Transverse colon (tissue), 4 donors: Measurements from ENCODE around the gene ANP32A. TPM values are rescaled to one million over a fixed set of nuclear protein-coding genes. Genes with fewer than 3 reads are reported as not detected.

Experiments
- DNase-seq: peaks from one replicate; pipeline ENCODE4 v3.0.0-alpha.2; 2019
- H3K27ac ChIP-seq, 4 donors: fragments of 200-600 bp; sonication (generic); 2 replicates each; pipeline ENCODE4 v1.5.1; 2016 to 2018; ENCODE audit warnings: inconsistent platforms in 4 of 4
- H3K27me3 ChIP-seq: fragments of 200-600 bp; sonication (generic); 2 replicates; pipeline ENCODE4 v1.5.1; 2017; ENCODE audit warnings: inconsistent platforms
- H3K36me3 ChIP-seq, 4 donors: fragments of 200-600 bp; sonication (generic); 2 replicates each; pipeline ENCODE4 v1.5.1; 2017 to 2019; ENCODE audit warnings: inconsistent platforms in 4 of 4
- H3K4me1 ChIP-seq, 4 donors: fragments of 200-600 bp; sonication (generic); 2 replicates each; pipeline ENCODE4 v1.5.1; 2017 to 2020; ENCODE audit warnings: inconsistent platforms in 4 of 4
- H3K4me3 ChIP-seq, 4 donors: fragments of 200-600 bp; sonication (generic); 1 replicate in 1 of 4; 2 replicates in 3 of 4; pipeline versions ENCODE4 v1.5.1 to v1.6.1; 2017 to 2019; ENCODE audit warnings: inconsistent platforms in 4 of 4
- H3K9me3 ChIP-seq, 2 donors: fragments of 200-600 bp; sonication (generic); 2 replicates each; pipeline ENCODE4 v1.5.1; 2017 to 2019; ENCODE audit warnings: inconsistent platforms in 2 of 2
- EP300 ChIP-seq: sonication (generic); formaldehyde crosslinking; IDR thresholded peaks from one replicate; pipeline ENCODE4 v1.6.1; 2017; ENCODE audit warnings: antibody characterized with exemption, low read depth
- POLR2A ChIP-seq: fragments of 450-650 bp; IDR thresholded peaks from one replicate; pipeline ENCODE4 v1.6.1; 2016; ENCODE audit warnings: antibody characterized with exemption, mild to moderate bottlenecking, moderate library complexity
- POLR2AphosphoS5 ChIP-seq, 3 donors: sonication (generic); formaldehyde crosslinking; IDR thresholded peaks; one replicate each; pipeline ENCODE4 v1.6.1; 2016; ENCODE audit warnings: antibody characterized with exemption in 3 of 3
- WGBS, 2 donors: methylation state at CpG; one replicate each; pipeline ENCODE4 v1.1.5; 2018; ENCODE audit warnings: low coverage in 1 of 2; 5-methylcytosine and 5-hydroxymethylcytosine counted together
- in situ Hi-C, 4 donors: fragments of 200-750 bp; cut with MboI; loops; one replicate each; pipeline versions ENCODE4 v1.15.0 to v1.15.1; 2017; ENCODE audit warnings: low sequenced_read_pairs in 3 of 4, low pct_ligation_motif_present in 1 of 4, low pct_unique_long_range_greater_than_20kb in 1 of 4
- intact Hi-C: fragments of 100-400 bp; cut with DNase I; formaldehyde crosslinking; loops from one replicate; pipeline ENCODE4 v1.15.1; 2023; ENCODE audit warnings: low total_unique reads
- total RNA-seq, 4 donors: library from RNA; depleted of rRNA; stranded (reverse); fragments of >200 nt; gene quantifications; one replicate each; pipeline ENCODE4 v1.1.0, GENCODE V29; 2016
- TF ChIP-seq, protein P1 (sequence below), 5 experiments: fragments of 200-600 bp in 3 of 5; fragments of 450-650 bp in 2 of 5; sonication (generic) in 3 of 5; IDR thresholded peaks; 1 replicate in 2 of 5; 2 replicates in 3 of 5; pipeline ENCODE4 v1.5.1; 2016 to 2017; ENCODE audit warnings: antibody characterized with exemption in 5 of 5, inconsistent platforms in 3 of 5, mild to moderate bottlenecking in 2 of 5, moderate library complexity in 1 of 5

Gene ANP32A
- total RNA-seq, 4 donors from 2014 or later = 23.9 to 92.7 (median 69.4) TPM

DNA sequence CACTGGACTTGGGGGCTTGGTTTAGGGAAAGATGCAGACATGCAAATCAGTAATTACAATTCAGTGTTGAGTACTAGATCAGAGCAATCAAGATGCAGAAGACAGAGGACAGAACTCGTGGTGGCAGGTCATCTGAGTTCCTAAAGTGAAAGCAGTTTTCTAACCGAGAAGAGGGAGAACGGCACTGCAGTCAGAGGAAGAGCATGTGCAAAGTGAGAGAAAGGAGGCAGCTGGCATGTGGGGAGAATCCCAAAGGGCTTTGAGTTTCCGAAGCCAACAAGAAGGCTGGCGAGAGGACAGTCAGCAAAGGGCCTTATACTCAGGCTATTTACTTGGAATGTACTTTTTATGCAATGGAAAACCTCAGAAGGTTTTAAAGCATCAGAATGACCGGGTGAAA, 87.0 kb downstream of the ANP32A start:
- in situ Hi-C loops (loop anchor here in 3 of 4 donors (5.0 to 10.0 kb wide), 2 partner anchors 141 to 144 kb away; no protein-coding TSS in a partner anchor), intact Hi-C loops (loop anchor here (10.0 kb wide), 1 partner anchor 141 kb away; no protein-coding TSS in a partner anchor)
- Histone ChIP-seq H3K27ac (no peak overlapping the region), H3K4me1 (peaks cover 0 to 18% (median 9%) of the 10 kb centered on the region in 4 donors), H3K27me3 (no peaks in the 10 kb centered on the region), H3K36me3 (no peaks in the 10 kb centered on the region), H3K4me3 (no peak overlapping the region), H3K9me3 (no peaks in the 10 kb centered on the region)
- no peak for TF ChIP-seq POLR2AphosphoS5 (IDR thresholded peaks at IDR 0.05)
- TF ChIP-seq EP300 = no peak
- no peak for TF ChIP-seq POLR2A
- TF ChIP-seq, protein P1, sequence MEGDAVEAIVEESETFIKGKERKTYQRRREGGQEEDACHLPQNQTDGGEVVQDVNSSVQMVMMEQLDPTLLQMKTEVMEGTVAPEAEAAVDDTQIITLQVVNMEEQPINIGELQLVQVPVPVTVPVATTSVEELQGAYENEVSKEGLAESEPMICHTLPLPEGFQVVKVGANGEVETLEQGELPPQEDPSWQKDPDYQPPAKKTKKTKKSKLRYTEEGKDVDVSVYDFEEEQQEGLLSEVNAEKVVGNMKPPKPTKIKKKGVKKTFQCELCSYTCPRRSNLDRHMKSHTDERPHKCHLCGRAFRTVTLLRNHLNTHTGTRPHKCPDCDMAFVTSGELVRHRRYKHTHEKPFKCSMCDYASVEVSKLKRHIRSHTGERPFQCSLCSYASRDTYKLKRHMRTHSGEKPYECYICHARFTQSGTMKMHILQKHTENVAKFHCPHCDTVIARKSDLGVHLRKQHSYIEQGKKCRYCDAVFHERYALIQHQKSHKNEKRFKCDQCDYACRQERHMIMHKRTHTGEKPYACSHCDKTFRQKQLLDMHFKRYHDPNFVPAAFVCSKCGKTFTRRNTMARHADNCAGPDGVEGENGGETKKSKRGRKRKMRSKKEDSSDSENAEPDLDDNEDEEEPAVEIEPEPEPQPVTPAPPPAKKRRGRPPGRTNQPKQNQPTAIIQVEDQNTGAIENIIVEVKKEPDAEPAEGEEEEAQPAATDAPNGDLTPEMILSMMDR (IDR thresholded peaks at IDR 0.05) = no peak
- WGBS, 2 donors = 28 to 37% methylated on average over 6 of the region's 6 CpGs
- no peak for DNase-seq

DNA sequence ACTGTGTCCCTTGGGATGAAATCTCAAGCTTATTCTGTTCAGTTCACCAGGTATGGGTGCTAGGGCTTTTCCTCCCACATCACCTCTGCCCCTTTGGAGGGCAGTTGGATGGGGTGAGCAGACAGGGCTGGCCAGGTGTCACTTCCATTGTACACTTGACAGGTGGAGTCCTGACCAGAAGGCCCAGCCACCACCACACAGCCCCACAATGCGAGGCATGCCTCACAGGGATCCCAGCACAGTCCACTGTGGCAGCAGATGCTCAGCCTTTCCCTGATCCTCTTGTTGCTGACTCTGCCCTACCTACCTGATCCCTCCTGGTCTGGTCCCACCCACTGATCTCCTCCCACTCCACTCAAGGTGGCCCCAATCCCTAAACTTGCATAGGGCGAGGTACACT, 88.2 kb downstream of the ANP32A start:
- in situ Hi-C loops (loop anchor here in 3 of 4 donors (5.0 to 10.0 kb wide), 2 partner anchors 142 to 145 kb away; no protein-coding TSS in a partner anchor), intact Hi-C loops (loop anchor here (10.0 kb wide), 1 partner anchor 142 kb away; no protein-coding TSS in a partner anchor)
- 80 to 98% methylated on average over 1 to 2 of the region's 2 CpGs for WGBS, 2 donors
- Histone ChIP-seq H3K4me1 (peaks cover 0 to 18% (median 9%) of the 10 kb centered on the region in 4 donors), H3K27me3 (no peaks in the 10 kb centered on the region), H3K4me3 (no peak overlapping the region), H3K9me3 (no peaks in the 10 kb centered on the region), H3K27ac (no peak overlapping the region), H3K36me3 (no peaks in the 10 kb centered on the region)
- TF ChIP-seq POLR2AphosphoS5 (IDR thresholded peaks at IDR 0.05) = no peak
- TF ChIP-seq, protein P1 (IDR thresholded peaks at IDR 0.05) = no peak
- TF ChIP-seq EP300 = no peak
- no peak for TF ChIP-seq POLR2A
- DNase-seq = no peak

DNA sequence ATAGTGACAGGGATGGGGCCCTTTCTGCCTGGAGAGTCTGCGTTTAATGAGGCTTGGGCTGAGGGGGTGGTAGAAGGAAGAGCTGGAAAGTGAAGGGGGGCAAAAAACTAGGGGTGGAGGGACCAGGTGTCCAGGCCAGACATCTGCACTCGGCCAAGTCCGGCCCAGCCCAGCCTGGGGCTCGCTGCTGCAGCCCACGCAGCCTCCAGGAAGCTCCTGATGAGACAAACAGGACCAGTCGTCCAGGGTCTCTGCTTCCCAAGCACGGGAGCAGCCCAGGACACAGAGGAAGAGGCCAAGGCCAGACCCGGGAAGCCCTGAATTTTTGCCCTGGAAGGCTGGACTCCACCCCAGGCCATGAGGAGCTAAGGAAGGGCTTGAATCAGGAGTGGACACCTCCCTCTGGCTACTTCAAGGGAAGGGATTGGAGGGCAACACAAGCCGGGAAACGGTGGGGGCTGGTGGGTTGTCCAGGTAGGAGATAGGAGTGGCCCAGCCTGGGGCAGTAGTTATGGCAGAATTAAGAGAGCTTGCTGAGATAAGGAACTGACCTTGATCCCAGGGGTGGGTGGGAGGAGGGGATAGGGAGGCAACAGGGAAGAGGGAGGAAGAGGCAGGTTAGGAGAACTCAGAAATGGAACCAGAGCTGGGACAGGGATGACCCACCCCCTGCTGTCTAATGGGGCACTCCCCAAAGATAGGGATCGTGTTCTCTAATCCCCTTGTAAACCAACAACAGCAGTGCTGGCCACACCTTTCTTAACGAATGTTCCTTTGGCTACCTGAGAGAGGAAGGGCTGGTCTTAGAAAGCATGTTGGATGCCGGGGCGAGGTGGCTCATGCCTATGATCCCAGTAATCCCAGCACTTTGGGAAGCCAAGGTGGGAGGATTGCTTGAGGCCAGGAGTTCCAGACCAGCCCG, 89.5 kb downstream of the ANP32A start:
- H3K27me3 ChIP-seq = no peaks in the 10 kb centered on the region
- no peaks in the 10 kb centered on the region for H3K9me3 ChIP-seq
- in situ Hi-C loops (loop anchor here in 3 of 4 donors (5.0 to 10.0 kb wide), 2 partner anchors 144 to 146 kb away; no protein-coding TSS in a partner anchor), intact Hi-C loops (loop anchor here (10.0 kb wide), 1 partner anchor 144 kb away; no protein-coding TSS in a partner anchor)
- WGBS, 2 donors = 44 to 50% methylated on average over 5 to 15 of the region's 15 CpGs
- TF ChIP-seq POLR2AphosphoS5 (IDR thresholded peaks at IDR 0.05) = no peak
- TF ChIP-seq, protein P1 (IDR thresholded peaks at IDR 0.05) = no peak
- no peak for TF ChIP-seq EP300
- no peak for TF ChIP-seq POLR2A
- DNase-seq = peak; percentile 17
- peak overlapping the region in 2 of 4 donors; percentile 22 to 55 for H3K27ac ChIP-seq
- H3K4me1 ChIP-seq = peaks cover 0 to 18% (median 9%) of the 10 kb centered on the region in 4 donors
- no peaks in the 10 kb centered on the region for H3K36me3 ChIP-seq
- H3K4me3 ChIP-seq = no peak overlapping the region

DNA sequence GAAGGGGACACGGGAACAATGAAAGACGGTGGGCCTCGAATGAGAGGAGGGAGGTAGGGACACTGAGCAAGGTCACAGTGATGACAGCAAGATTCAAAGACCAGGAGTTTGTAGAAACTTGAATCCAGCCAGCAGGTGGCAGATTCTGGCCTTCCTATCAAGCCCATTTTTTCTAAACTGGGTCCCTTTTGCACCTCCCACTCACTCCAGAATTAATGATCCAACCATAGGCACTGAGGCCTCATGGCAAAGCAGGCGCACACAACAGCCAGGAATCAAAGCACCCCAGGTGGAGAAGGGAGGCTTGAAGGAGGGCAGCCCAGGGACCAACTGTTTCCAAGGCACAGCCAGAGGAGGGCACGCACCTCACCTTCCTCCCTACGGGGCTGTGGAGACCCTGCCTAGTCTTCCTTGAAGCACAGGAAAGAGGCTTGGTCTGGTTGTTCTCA, 90.2 kb downstream of the ANP32A start:
- no peak overlapping the region for H3K4me3 ChIP-seq
- no peaks in the 10 kb centered on the region for H3K36me3 ChIP-seq
- 10 to 44% methylated on average over 2 to 5 of the region's 6 CpGs for WGBS, 2 donors
- in situ Hi-C loops (loop anchor here in 3 of 4 donors (5.0 to 10.0 kb wide), 2 partner anchors 144 to 147 kb away; no protein-coding TSS in a partner anchor), intact Hi-C loops (loop anchor here (10.0 kb wide), 1 partner anchor 144 kb away; no protein-coding TSS in a partner anchor)
- no peaks in the 10 kb centered on the region for H3K27me3 ChIP-seq
- H3K27ac ChIP-seq = peak overlapping the region in 2 of 4 donors; percentile 22 to 55
- H3K4me1 ChIP-seq = peaks cover 0 to 18% (median 9%) of the 10 kb centered on the region in 4 donors
- DNase-seq = peak; percentile 46
- no peak for TF ChIP-seq POLR2AphosphoS5 (IDR thresholded peaks at IDR 0.05)
- no peak for TF ChIP-seq EP300
- no peak for TF ChIP-seq POLR2A
- TF ChIP-seq, protein P1 (IDR thresholded peaks at IDR 0.05) = peak; percentile 47 to 72 (median 52)
- H3K9me3 ChIP-seq = no peaks in the 10 kb centered on the region
